Measurements from ENCODE around the gene RALGAPA2. TPM values are rescaled to one million over a fixed set of nuclear protein-coding genes. Genes with fewer than 3 reads are reported as not detected.

The RALGAPA2 gene
- total RNA-seq, 3 donors from 2014 or later = 34.6 to 74.1 (median 46.0) TPM

DNA sequence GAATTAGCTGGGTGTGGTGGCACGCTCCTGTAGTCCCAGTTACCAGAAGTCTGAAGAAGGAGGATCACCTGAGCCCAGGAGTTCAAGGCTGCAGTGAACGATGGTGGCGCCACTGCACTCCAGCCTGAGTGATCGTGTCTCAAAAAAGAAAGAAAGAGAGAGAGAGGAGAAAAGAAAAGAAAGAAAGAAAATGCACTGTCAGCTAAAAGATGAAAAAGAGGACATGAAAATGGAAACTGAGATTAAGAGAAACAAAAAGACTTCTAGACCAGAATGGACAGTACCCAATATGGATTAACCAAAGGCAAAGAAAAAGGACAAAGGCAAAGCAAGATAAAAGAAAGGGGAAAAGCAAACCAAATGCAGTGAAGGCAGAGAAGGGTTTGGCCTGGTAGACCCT, 9.0 kb upstream of the RALGAPA2 start:
- Histone ChIP-seq H3K4me3 (no peak overlapping the region), H3K9me3 (no peaks in the 10 kb centered on the region), H3K27ac (no peak overlapping the region), H3K27me3 (no peaks in the 10 kb centered on the region), H3K4me1 (no peaks in the 10 kb centered on the region), H3K36me3 (no peaks in the 10 kb centered on the region)
- TF ChIP-seq, protein P1, sequence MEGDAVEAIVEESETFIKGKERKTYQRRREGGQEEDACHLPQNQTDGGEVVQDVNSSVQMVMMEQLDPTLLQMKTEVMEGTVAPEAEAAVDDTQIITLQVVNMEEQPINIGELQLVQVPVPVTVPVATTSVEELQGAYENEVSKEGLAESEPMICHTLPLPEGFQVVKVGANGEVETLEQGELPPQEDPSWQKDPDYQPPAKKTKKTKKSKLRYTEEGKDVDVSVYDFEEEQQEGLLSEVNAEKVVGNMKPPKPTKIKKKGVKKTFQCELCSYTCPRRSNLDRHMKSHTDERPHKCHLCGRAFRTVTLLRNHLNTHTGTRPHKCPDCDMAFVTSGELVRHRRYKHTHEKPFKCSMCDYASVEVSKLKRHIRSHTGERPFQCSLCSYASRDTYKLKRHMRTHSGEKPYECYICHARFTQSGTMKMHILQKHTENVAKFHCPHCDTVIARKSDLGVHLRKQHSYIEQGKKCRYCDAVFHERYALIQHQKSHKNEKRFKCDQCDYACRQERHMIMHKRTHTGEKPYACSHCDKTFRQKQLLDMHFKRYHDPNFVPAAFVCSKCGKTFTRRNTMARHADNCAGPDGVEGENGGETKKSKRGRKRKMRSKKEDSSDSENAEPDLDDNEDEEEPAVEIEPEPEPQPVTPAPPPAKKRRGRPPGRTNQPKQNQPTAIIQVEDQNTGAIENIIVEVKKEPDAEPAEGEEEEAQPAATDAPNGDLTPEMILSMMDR (IDR thresholded peaks at IDR 0.05) = no peak
- no peak for TF ChIP-seq POLR2A (IDR thresholded peaks at IDR 0.05)
- no peak for TF ChIP-seq POLR2AphosphoS5 (IDR thresholded peaks at IDR 0.05)
- no peak for DNase-seq (ENCODE audit: low spot score in 2 of 2)
- intact Hi-C loops (cut with DNase I; ENCODE audit: low total_unique reads) = no loop called here

DNA sequence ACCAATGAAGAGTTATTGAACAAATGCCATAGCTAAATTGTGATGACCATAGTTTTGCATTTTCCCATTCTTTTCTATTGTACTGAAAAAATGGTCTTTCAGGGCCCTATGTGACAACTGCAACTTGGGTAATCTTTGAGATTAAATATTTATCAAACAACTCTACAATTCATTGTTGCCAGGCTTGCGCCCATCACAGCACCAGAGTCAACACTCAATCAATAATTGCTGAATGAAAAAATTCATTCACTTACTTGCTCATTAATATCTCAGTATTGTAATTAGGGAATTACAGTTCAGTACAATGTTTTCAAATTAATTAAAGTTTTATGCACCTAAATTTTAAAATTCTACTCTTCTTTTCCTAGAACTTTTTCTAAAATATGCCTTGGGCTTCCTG, 7.7 kb upstream of the RALGAPA2 start:
- TF ChIP-seq, protein P1 (IDR thresholded peaks at IDR 0.05) = no peak
- TF ChIP-seq POLR2AphosphoS5 (IDR thresholded peaks at IDR 0.05) = no peak
- TF ChIP-seq POLR2A (IDR thresholded peaks at IDR 0.05) = no peak
- Histone ChIP-seq H3K4me3 (no peak overlapping the region), H3K9me3 (no peaks in the 10 kb centered on the region), H3K27ac (no peak overlapping the region), H3K4me1 (no peaks in the 10 kb centered on the region), H3K36me3 (no peaks in the 10 kb centered on the region), H3K27me3 (no peaks in the 10 kb centered on the region)
- no peak for DNase-seq (ENCODE audit: low spot score in 2 of 2)
- intact Hi-C loops (cut with DNase I; ENCODE audit: low total_unique reads) = no loop called here

DNA sequence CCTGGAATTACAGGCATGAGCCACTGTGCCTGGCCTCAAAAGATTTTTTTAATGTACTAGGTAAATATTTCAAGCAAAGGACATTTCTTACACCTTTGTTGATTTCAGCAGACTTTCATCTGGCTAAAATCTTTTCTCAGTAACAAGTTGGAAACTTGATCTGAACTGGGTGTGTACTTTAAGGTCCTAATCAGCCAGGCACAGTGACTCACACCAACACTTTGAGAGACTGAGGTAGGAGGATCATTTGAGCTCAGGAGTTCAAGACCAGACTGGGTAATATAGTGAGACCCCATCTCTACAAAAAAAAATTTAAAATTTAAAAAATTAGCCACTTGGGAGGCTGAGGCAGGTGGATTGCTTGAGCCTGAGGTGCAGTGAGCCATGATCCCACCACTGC, 7.0 kb upstream of the RALGAPA2 start:
- no peak overlapping the region for H3K27ac ChIP-seq
- H3K4me1 ChIP-seq = no peaks in the 10 kb centered on the region
- H3K9me3 ChIP-seq = no peaks in the 10 kb centered on the region
- intact Hi-C loops (cut with DNase I; ENCODE audit: low total_unique reads) = no loop called here
- H3K27me3 ChIP-seq = no peaks in the 10 kb centered on the region
- TF ChIP-seq POLR2A (IDR thresholded peaks at IDR 0.05) = no peak
- no peak for TF ChIP-seq POLR2AphosphoS5 (IDR thresholded peaks at IDR 0.05)
- TF ChIP-seq, protein P1 (IDR thresholded peaks at IDR 0.05) = no peak
- no peak overlapping the region for H3K4me3 ChIP-seq
- H3K36me3 ChIP-seq = no peaks in the 10 kb centered on the region
- DNase-seq (ENCODE audit: low spot score in 2 of 2) = no peak

DNA sequence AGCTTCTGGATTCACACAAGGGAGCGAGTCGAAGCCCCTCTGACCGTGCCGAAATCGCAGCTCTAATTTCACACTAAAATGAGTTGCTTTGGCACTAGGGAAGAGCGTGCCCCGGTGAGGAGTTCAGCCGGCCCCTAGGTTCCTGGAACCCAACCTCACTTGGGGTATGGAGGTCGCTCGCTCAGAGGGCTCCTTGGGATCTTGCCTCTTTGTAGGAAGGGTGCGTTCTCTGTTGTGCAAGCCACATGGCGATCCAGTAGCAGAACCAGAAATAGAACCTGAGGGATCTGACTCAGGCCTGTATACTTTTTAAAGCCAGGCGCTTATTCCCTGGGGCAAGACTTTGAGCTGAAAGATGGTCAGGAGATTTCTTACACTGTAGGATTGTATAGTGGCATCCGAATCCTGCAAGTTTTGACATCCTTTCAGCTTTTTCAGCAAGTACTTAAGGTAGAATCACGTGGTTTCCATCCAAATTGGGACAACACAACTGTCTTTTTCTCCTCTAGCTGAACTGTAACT, 861 bp upstream of the RALGAPA2 start:
- no peaks in the 10 kb centered on the region for H3K36me3 ChIP-seq
- intact Hi-C loops (cut with DNase I; ENCODE audit: low total_unique reads) = no loop called here
- H3K27me3 ChIP-seq = no peaks in the 10 kb centered on the region
- no peak for DNase-seq (ENCODE audit: low spot score in 2 of 2)
- no peaks in the 10 kb centered on the region for H3K4me1 ChIP-seq
- peak overlapping the region; percentile 93 to 95 for H3K27ac ChIP-seq
- peak overlapping the region; percentile 86 to 98 (median 89) for H3K4me3 ChIP-seq
- TF ChIP-seq, protein P1 (IDR thresholded peaks at IDR 0.05) = no peak
- TF ChIP-seq POLR2A (IDR thresholded peaks at IDR 0.05) (no peak), POLR2AphosphoS5 (IDR thresholded peaks at IDR 0.05) (no peak)
- no peaks in the 10 kb centered on the region for H3K9me3 ChIP-seq

DNA sequence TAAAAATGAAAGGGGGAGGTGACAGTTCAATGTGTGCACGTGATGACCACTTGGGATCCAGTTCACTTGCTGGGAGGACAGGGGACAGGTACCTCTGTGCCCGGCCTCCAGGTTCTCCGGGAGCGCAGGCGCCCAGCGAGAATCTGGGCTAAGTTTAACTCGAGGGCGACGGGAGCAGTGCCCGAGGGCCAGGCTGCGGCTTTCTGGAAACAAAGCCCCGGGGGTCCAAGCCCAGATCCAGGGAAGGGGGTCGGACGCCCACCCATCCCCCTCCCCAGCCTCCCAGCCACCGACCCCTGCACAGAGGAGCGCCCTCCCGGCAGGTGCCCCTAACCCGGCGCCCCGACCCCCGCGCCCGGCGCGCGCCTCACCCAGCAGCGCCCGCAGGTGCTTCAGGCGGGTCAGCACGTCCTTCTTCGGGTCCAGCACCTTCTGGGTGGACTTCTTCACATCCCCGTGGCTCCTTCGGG, 405 bp downstream of the RALGAPA2 start:
- Histone ChIP-seq H3K4me3 (peak overlapping the region; percentile 86 to 98 (median 89)), H3K27me3 (no peaks in the 10 kb centered on the region), H3K4me1 (no peaks in the 10 kb centered on the region), H3K9me3 (no peaks in the 10 kb centered on the region), H3K36me3 (no peaks in the 10 kb centered on the region), H3K27ac (peak overlapping the region; percentile 93 to 95)
- DNase-seq (ENCODE audit: low spot score in 2 of 2) = no peak
- no peak for TF ChIP-seq POLR2AphosphoS5 (IDR thresholded peaks at IDR 0.05)
- TF ChIP-seq, protein P1 (IDR thresholded peaks at IDR 0.05) = no peak
- no peak for TF ChIP-seq POLR2A (IDR thresholded peaks at IDR 0.05)
- intact Hi-C loops (cut with DNase I; ENCODE audit: low total_unique reads) = no loop called here

All from breast epithelium (tissue), 4 donors.